Osteoblast (primary cell): ENCODE data around the gene MAGI1. TPM values are rescaled to one million over a fixed set of nuclear protein-coding genes. Genes with fewer than 3 reads are reported as not detected.

Experiments used
- DNase-seq: peaks from one replicate; pipeline ENCODE4 v3.0.0; 2011; ENCODE audit warnings: low spot score, mixed read lengths; ENCODE audit not compliant: insufficient read length; ENCODE audit errors: missing footprints
- H2AFZ ChIP-seq: 2 replicates; pipeline ENCODE4 v1.6.0; 2011; ENCODE audit warnings: mild to moderate bottlenecking, low read length
- H3K27ac ChIP-seq: 2 replicates; pipeline ENCODE4 v1.5.1; 2011; ENCODE audit warnings: mild to moderate bottlenecking, low read depth, low read length, moderate library complexity
- H3K27me3 ChIP-seq: 2 replicates; pipeline ENCODE4 v1.6.0; 2012; ENCODE audit warnings: mild to moderate bottlenecking, control low read depth, inconsistent platforms, low read length, moderate library complexity; ENCODE audit not compliant: insufficient read depth
- H3K36me3 ChIP-seq: 2 replicates; pipeline ENCODE4 v1.5.1; 2011; ENCODE audit warnings: mild to moderate bottlenecking, low read length, control low read depth, moderate library complexity; ENCODE audit not compliant: insufficient read depth
- H3K4me1 ChIP-seq: 2 replicates; pipeline ENCODE4 v1.5.1; 2011; ENCODE audit warnings: mild to moderate bottlenecking, low read length, control low read depth, moderate library complexity; ENCODE audit not compliant: insufficient read depth
- H3K4me2 ChIP-seq: 2 replicates; pipeline ENCODE4 v1.6.0; 2011; ENCODE audit warnings: mild to moderate bottlenecking, low read length; ENCODE audit not compliant: insufficient read depth
- H3K4me3 ChIP-seq: fragments of 200-600 bp; sonication (generic); 3 replicates; pipeline ENCODE4 v1.5.1; 2012; ENCODE audit warnings: mild to moderate bottlenecking, low read length, inconsistent platforms; ENCODE audit not compliant: insufficient read depth
- H3K79me2 ChIP-seq: 2 replicates; pipeline ENCODE4 v1.6.0; 2012; ENCODE audit warnings: mild to moderate bottlenecking, low read length, control low read depth, inconsistent platforms; ENCODE audit not compliant: insufficient read depth
- H3K9me3 ChIP-seq: 2 replicates; pipeline ENCODE4 v1.5.1; 2011; ENCODE audit warnings: low read depth, low read length, control low read depth
- H4K20me1 ChIP-seq: 2 replicates; pipeline ENCODE4 v1.6.0; 2012; ENCODE audit warnings: mild to moderate bottlenecking, low read length, control low read depth; ENCODE audit not compliant: insufficient read depth
- CTCF ChIP-seq: IDR thresholded peaks from 2 replicates; pipeline ENCODE4 v1.5.1; 2011; ENCODE audit warnings: mild to moderate bottlenecking, low read depth, low read length, moderate library complexity; ENCODE audit errors: extremely low read depth
- total RNA-seq: library from RNA; depleted of rRNA; stranded (reverse); fragments of >200 nt; gene quantifications from 2 replicates; pipeline ENCODE4 v1.2.3, GENCODE V29; 2012

Gene MAGI1
- total RNA-seq, 1 donor, result 66.6 TPM

- Histone ChIP-seq H3K27me3 (no peaks in the 10 kb centered on the region), H2AFZ (no peak overlapping the region), H4K20me1 (peaks cover 44% of the 10 kb centered on the region), H3K4me3 (no peak overlapping the region), H3K4me1 (no peaks in the 10 kb centered on the region), H3K27ac (no peak overlapping the region), H3K9me3 (no peaks in the 10 kb centered on the region), H3K79me2 (peaks cover 42% of the 10 kb centered on the region), H3K4me2 (no peak overlapping the region), H3K36me3 (no peaks in the 10 kb centered on the region)
- no peak for TF ChIP-seq CTCF
- no peak for DNase-seq
Measured at GRCh38 chr3:65560901-65561300, 477.8 kb downstream of the MAGI1 start.

- Histone ChIP-seq H3K36me3 (no peaks in the 10 kb centered on the region), H3K4me1 (no peaks in the 10 kb centered on the region), H3K4me3 (no peak overlapping the region), H3K27ac (no peak overlapping the region), H3K79me2 (peaks cover 47% of the 10 kb centered on the region), H2AFZ (no peak overlapping the region), H3K4me2 (no peak overlapping the region), H3K27me3 (no peaks in the 10 kb centered on the region), H3K9me3 (no peaks in the 10 kb centered on the region), H4K20me1 (peaks cover 48% of the 10 kb centered on the region)
- no peak for TF ChIP-seq CTCF
- no peak for DNase-seq
Measured at GRCh38 chr3:65560133-65560532, 478.6 kb downstream of the MAGI1 start.

- DNase-seq, result no peak
- no peak for TF ChIP-seq CTCF
Measured at GRCh38 chr3:65559643-65560042, 479.1 kb downstream of the MAGI1 start.

GRCh38 chr3:65558826-65559225 is 479.9 kb downstream of the MAGI1 start:
- H3K36me3 ChIP-seq, result no peaks in the 10 kb centered on the region
- peaks cover 49% of the 10 kb centered on the region for H3K79me2 ChIP-seq
- H4K20me1 ChIP-seq, result peaks cover 53% of the 10 kb centered on the region
- no peaks in the 10 kb centered on the region for H3K27me3 ChIP-seq
- H3K4me1 ChIP-seq, result no peaks in the 10 kb centered on the region
- no peak overlapping the region for H3K4me2 ChIP-seq
- no peak for DNase-seq
- no peaks in the 10 kb centered on the region for H3K9me3 ChIP-seq
- H3K4me3 ChIP-seq, result no peak overlapping the region
- no peak for TF ChIP-seq CTCF
- no peak overlapping the region for H2AFZ ChIP-seq
- H3K27ac ChIP-seq, result no peak overlapping the region

More at GRCh38 chr3:65559643-65560042, 479.1 kb downstream of the MAGI1 start:
- Histone ChIP-seq H3K4me1 (no peaks in the 10 kb centered on the region), H3K27me3 (no peaks in the 10 kb centered on the region), H3K36me3 (no peaks in the 10 kb centered on the region), H3K79me2 (peaks cover 46% of the 10 kb centered on the region), H2AFZ (no peak overlapping the region), H3K4me2 (no peak overlapping the region), H3K9me3 (no peaks in the 10 kb centered on the region), H4K20me1 (peaks cover 49% of the 10 kb centered on the region), H3K4me3 (no peak overlapping the region), H3K27ac (no peak overlapping the region)
